A549 (cell line): ENCODE results near the gene TMPRSS7. TPM values are rescaled to one million over a fixed set of nuclear protein-coding genes. Genes with fewer than 3 reads are reported as not detected.

Source experiments
- ATAC-seq, 2 experiments: fragments of 200-7000 bp in 1 of 2; fragments of >200 bp in 1 of 2; cut with Nextera tagmentation in 1 of 2; cut with Tn5 transposase in 1 of 2; 3 replicates each; pipeline versions ENCODE4 v1.8.0 to v1.9.1; 2018 to 2020; ENCODE audit warnings: mild to moderate bottlenecking in 1 of 2, moderate library complexity in 1 of 2
- CTCF ChIA-PET: fragments of 300-600 bp; sonication (Branson Sonifier 250); formaldehyde crosslinking; extraction: SDS; loops from one replicate; lab custom pipeline; 2021; ENCODE audit warnings: antibody characterized with exemption, inconsistent platforms; lab: Yijun Ruan, JAX
- POLR2A ChIA-PET: fragments of 350-600 bp; formaldehyde crosslinking; extraction: SDS; loops from one replicate; lab custom pipeline; 2021; ENCODE audit warnings: antibody characterized with exemption, inconsistent platforms; lab: Yijun Ruan, JAX
- DNase-seq, 2 experiments: peaks; one replicate each; pipeline versions ENCODE4 v3.0.0 to v3.0.0-alpha.2; 2011 to 2016; ENCODE audit warnings: low read depth in 1 of 2, low spot score in 1 of 2
- FAIRE-seq: peaks from 2 replicates; lab custom pipeline; 2011; peaks lifted over from hg19 to GRCh38; lab: Jason Lieb, UNC
- H3K27ac ChIP-seq, 2 experiments: fragments of >200 bp; sonication (Bioruptor Twin); formaldehyde crosslinking; 3 replicates each; pipeline ENCODE4 v1.5.1; 2016 to 2017
- H3K4me1 ChIP-seq: fragments of >200 bp; sonication (Bioruptor Twin); formaldehyde crosslinking; 3 replicates; pipeline ENCODE4 v1.6.1; 2016
- H3K4me2 ChIP-seq: fragments of >200 bp; sonication (Bioruptor Twin); formaldehyde crosslinking; 3 replicates; pipeline ENCODE4 v1.6.1; 2016
- H3K4me3 ChIP-seq: fragments of >200 bp; sonication (Bioruptor Twin); formaldehyde crosslinking; 3 replicates; pipeline ENCODE4 v1.5.1; 2016
- H3K9me3 ChIP-seq: fragments of >200 bp; sonication (Bioruptor Twin); formaldehyde crosslinking; 3 replicates; pipeline ENCODE4 v1.6.1; 2016
- BHLHE40 ChIP-seq: IDR thresholded peaks from 2 replicates; pipeline ENCODE4 v1.6.1; 2012; ENCODE audit warnings: low read depth, low read length, inconsistent platforms
- CBX8 ChIP-seq: fragments of 200-600 bp; sonication (generic); IDR thresholded peaks from 2 replicates; pipeline ENCODE4 v1.6.1; 2016
- CEBPB ChIP-seq, 2 experiments: fragments of >200 bp in 1 of 2; sonication (Bioruptor Twin) in 1 of 2; formaldehyde crosslinking in 1 of 2; IDR thresholded peaks; 2 replicates each; pipeline ENCODE4 v1.6.1; 2012 to 2016
- CHD2 ChIP-seq: fragments of 150-350 bp; IDR thresholded peaks from 2 replicates; pipeline ENCODE4 v1.6.1; 2014; ENCODE audit warnings: low read length; ENCODE audit not compliant: partially characterized antibody
- EHF ChIP-seq: fragments of 250-450 bp; sonication (Bioruptor Pico); IDR thresholded peaks from 2 replicates; pipeline ENCODE4 v1.5.0; 2020; ENCODE audit warnings: mild to moderate bottlenecking
- EHMT2 ChIP-seq: fragments of 200-600 bp; sonication (generic); IDR thresholded peaks from 2 replicates; pipeline ENCODE4 v1.6.1; 2016; ENCODE audit warnings: antibody characterized with exemption, low read depth, mild to moderate bottlenecking, moderate library complexity
- EP300 ChIP-seq, 2 experiments: fragments of >200 bp; sonication (Bioruptor Twin); formaldehyde crosslinking; IDR thresholded peaks; 2 replicates in 1 of 2; 3 replicates in 1 of 2; pipeline ENCODE4 v1.6.1; 2016 to 2017
- FOSB ChIP-seq: fragments of 250-450 bp; sonication (Bioruptor Pico); IDR thresholded peaks from 2 replicates; pipeline ENCODE4 v1.5.0; 2020; ENCODE audit warnings: mild to moderate bottlenecking, moderate library complexity
- FOSL2 ChIP-seq, 2 experiments: fragments of 450-650 bp in 1 of 2; fragments of >200 bp in 1 of 2; sonication (Bioruptor Twin) in 1 of 2; formaldehyde crosslinking; IDR thresholded peaks; 2 replicates each; pipeline versions ENCODE4 v1.5.0 to v1.6.1; 2016 to 2020; ENCODE audit warnings: mild to moderate bottlenecking in 1 of 2, moderate library complexity in 1 of 2
- FOXS1 ChIP-seq: fragments of 250-450 bp; sonication (Bioruptor Pico); IDR thresholded peaks from 2 replicates; pipeline ENCODE4 v1.5.0; 2020; ENCODE audit warnings: mild to moderate bottlenecking, moderate library complexity
- HOXB5 ChIP-seq: fragments of 250-450 bp; sonication (Bioruptor Pico); IDR thresholded peaks from 2 replicates; pipeline ENCODE4 v1.5.0; 2020; ENCODE audit warnings: mild to moderate bottlenecking, moderate library complexity
- JUN ChIP-seq, 2 experiments: fragments of >200 bp; sonication (Bioruptor Twin); formaldehyde crosslinking; IDR thresholded peaks; 2 replicates in 1 of 2; 3 replicates in 1 of 2; pipeline ENCODE4 v1.6.1; 2016 to 2017
- KDM5A ChIP-seq: fragments of 200-600 bp; sonication (generic); IDR thresholded peaks from 2 replicates; pipeline ENCODE4 v1.6.1; 2016; ENCODE audit warnings: antibody characterized with exemption, mild to moderate bottlenecking
- MAZ ChIP-seq: fragments of 150-350 bp; IDR thresholded peaks from 2 replicates; pipeline ENCODE4 v1.6.1; 2014; ENCODE audit warnings: antibody characterized with exemption, low read depth, low read length, borderline replicate concordance
- MYC ChIP-seq: IDR thresholded peaks from 2 replicates; pipeline ENCODE4 v1.6.1; 2012; ENCODE audit warnings: mild to moderate bottlenecking, inconsistent platforms, low read length, improper control_type of control experiment, borderline replicate concordance
- NPAS2 ChIP-seq: fragments of 250-450 bp; sonication (Bioruptor Pico); IDR thresholded peaks from 2 replicates; pipeline ENCODE4 v1.8.0; 2022; ENCODE audit warnings: mild to moderate bottlenecking, moderate library complexity, borderline replicate concordance
- PHF8 ChIP-seq: fragments of 200-600 bp; sonication (generic); IDR thresholded peaks from 2 replicates; pipeline ENCODE4 v1.6.1; 2016; ENCODE audit warnings: low read depth, mild to moderate bottlenecking, antibody characterized with exemption, moderate library complexity, borderline replicate concordance
- RCOR1 ChIP-seq: fragments of 150-350 bp; IDR thresholded peaks from 2 replicates; pipeline ENCODE4 v1.6.1; 2014; ENCODE audit warnings: antibody characterized with exemption, low read length, low read depth
- RNF2 ChIP-seq: fragments of 200-600 bp; sonication (generic); IDR thresholded peaks from 2 replicates; pipeline ENCODE4 v1.6.1; 2016; ENCODE audit warnings: low read depth, mild to moderate bottlenecking, antibody characterized with exemption, moderate library complexity, borderline replicate concordance
- SMC3 ChIP-seq: fragments of >200 bp; sonication (Bioruptor Twin); formaldehyde crosslinking; IDR thresholded peaks from 3 replicates; pipeline ENCODE4 v1.6.1; 2018; ENCODE audit warnings: inconsistent platforms
- SREBF2 ChIP-seq: fragments of 450-650 bp; IDR thresholded peaks from 2 replicates; pipeline ENCODE4 v1.6.1; 2014; ENCODE audit warnings: mild to moderate bottlenecking, moderate library complexity
- TFCP2L1 ChIP-seq: fragments of 250-450 bp; sonication (Bioruptor Pico); IDR thresholded peaks from 2 replicates; pipeline ENCODE4 v1.5.0; 2021; ENCODE audit warnings: mild to moderate bottlenecking
- ZSCAN20 ChIP-seq: fragments of 250-450 bp; sonication (Bioruptor Pico); IDR thresholded peaks from 2 replicates; pipeline ENCODE4 v1.8.0; 2022; ENCODE audit warnings: mild to moderate bottlenecking, moderate library complexity
- WGBS: methylation state at CpG from one replicate; pipeline ENCODE4 v1.1.6; 2017; ENCODE audit errors: missing lambda C conversion rate; 5-methylcytosine and 5-hydroxymethylcytosine counted together
- polyA plus RNA-seq, 4 experiments: library from polyadenylated mRNA; depleted of rRNA in 3 of 4; stranded (reverse); fragments of >200 nt; fragmentation: RNase III in 1 of 4; extraction: RNeasy Plus Mini Kit Qiagen cat#74134 plus additional on column Dnase treatment in 1 of 4; gene quantifications; 2 replicates in 3 of 4; 3 replicates in 1 of 4; pipeline ENCODE4 v1.2.3, GENCODE V29; 2011 to 2017
- TF ChIP-seq, protein P1 (sequence below): fragments of 150-350 bp; IDR thresholded peaks from 2 replicates; pipeline ENCODE4 v1.6.1; 2014; ENCODE audit warnings: low read depth, mild to moderate bottlenecking, low read length
- TF ChIP-seq, protein P2 (sequence below): fragments of >200 bp; sonication (Bioruptor Twin); formaldehyde crosslinking; IDR thresholded peaks from 2 replicates; pipeline ENCODE4 v1.6.1; 2016
- TF ChIP-seq, protein P3 (sequence below): fragments of 250-450 bp; sonication (Bioruptor Pico); IDR thresholded peaks from 2 replicates; pipeline ENCODE4 v1.5.0; 2020; ENCODE audit warnings: low read depth, mild to moderate bottlenecking, moderate library complexity
- TF ChIP-seq, protein P4 (sequence below): IDR thresholded peaks from 2 replicates; pipeline ENCODE4 v1.6.1; 2012
- TF ChIP-seq, protein P5 (sequence below): fragments of >200 bp; sonication (Bioruptor Twin); formaldehyde crosslinking; IDR thresholded peaks from 3 replicates; pipeline ENCODE4 v1.5.1; 2016

TMPRSS7 gene
- polyA plus RNA-seq, 2 of the 4 experiments (the other 2 are of a cell fraction), result 0.04 to 0.09 TPM

DNA sequence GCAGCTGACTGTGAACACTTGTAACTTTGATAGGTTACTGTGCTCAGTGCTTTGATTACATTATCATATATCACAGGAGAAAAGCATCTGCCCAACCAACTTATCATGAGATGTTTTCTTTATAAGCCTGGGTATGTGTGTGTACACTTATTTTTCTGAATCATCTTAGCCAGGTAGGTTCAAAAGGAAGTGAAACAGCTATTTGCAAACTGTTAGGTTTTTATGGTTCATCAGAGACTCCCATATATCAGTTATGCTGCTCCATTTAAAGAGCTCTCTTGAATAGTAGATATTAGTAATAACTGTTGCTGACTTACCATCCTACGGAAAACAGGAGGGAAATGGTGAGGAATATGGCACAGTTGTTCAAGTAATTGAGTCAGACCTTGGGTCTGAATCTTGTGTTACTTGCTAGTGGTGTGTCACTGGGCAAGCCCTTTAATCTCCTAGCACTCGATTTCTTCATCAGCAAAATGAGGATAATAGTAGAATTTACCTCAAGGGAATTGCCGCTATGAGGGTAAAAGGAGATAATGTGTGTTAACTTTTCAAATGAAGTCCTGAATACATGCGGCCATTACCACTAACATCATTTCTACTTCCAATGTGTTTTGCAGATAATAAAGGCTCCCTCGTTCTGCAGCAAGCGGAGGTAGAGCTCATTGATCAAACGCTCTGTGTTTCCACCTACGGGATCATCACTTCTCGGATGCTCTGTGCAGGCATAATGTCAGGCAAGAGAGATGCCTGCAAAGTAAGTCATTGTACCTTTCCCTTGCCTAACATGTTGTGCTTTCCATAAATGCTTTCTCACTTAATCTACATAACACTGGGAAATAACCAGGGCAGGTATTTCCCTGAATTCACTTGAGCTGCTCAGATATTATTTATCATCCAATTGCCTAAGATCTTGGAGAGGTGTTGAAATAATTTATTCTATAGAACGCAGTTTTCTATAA is 43.9 kb downstream of the TMPRSS7 start:
- no peak overlapping the region for H3K4me3 ChIP-seq
- peaks cover 24% of the 10 kb centered on the region for H3K4me1 ChIP-seq
- ChIA-PET CTCF (interaction anchor here (1.0 to 1.3 kb wide), 2 partner anchors 12 to 35 kb away, joined by 3 to 4 read pairs; no protein-coding TSS in a partner anchor), POLR2A (no interaction called here)
- H3K9me3 ChIP-seq, result no peaks in the 10 kb centered on the region
- peak overlapping the region in 1 of 2 experiments; percentile 31; a peak in 2 of 6 replicates for H3K27ac ChIP-seq
- no peak for DNase-seq
- FAIRE-seq, result no peak
- H3K4me2 ChIP-seq, result no peak overlapping the region
- TF ChIP-seq MYC (no peak), ZSCAN20 (no peak), SREBF2 (no peak), KDM5A (no peak), PHF8 (no peak), FOSB (CRISPR knock-in tag) (no peak), CHD2 (no peak), RCOR1 (no peak), EHMT2 (no peak), EP300 (IDR thresholded peaks at IDR 0.05) (no peak), HOXB5 (CRISPR knock-in tag) (no peak), TFCP2L1 (CRISPR knock-in tag) (no peak), JUN (IDR thresholded peaks at IDR 0.05) (no peak), FOSL2 (IDR thresholded peaks at IDR 0.05) (no peak), FOSL2 (CRISPR knock-in tag; IDR thresholded peaks at IDR 0.05) (no peak)
- TF ChIP-seq, protein P1, sequence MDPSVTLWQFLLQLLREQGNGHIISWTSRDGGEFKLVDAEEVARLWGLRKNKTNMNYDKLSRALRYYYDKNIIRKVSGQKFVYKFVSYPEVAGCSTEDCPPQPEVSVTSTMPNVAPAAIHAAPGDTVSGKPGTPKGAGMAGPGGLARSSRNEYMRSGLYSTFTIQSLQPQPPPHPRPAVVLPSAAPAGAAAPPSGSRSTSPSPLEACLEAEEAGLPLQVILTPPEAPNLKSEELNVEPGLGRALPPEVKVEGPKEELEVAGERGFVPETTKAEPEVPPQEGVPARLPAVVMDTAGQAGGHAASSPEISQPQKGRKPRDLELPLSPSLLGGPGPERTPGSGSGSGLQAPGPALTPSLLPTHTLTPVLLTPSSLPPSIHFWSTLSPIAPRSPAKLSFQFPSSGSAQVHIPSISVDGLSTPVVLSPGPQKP, result no peak
- no peak for ATAC-seq
- WGBS, result 79% methylated on average over 10 of the region's 10 CpGs

DNA sequence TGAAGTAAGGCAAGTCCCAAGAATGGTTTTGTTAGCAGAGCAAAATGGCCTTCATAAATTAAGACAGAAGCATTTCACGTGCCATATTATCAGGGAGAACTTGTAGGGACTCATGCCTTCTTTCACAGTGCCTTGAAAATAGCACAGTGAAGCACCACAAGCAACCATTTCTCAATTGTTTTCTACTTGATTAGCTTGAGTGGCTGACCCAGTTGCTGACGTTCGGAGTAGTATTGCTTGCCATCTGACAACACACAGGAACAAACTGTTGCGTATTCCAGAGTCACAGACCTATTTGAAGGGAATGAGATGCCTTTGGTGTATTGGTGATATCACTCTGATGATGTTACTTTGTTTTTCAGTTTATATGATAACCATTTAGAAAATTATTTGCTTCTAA is 48.7 kb downstream of the TMPRSS7 start:
- POLR2A ChIA-PET, result no interaction called here
- Histone ChIP-seq H3K27ac (no peak overlapping the region), H3K9me3 (no peaks in the 10 kb centered on the region), H3K4me1 (peaks cover 27% of the 10 kb centered on the region), H3K4me2 (no peak overlapping the region), H3K4me3 (no peak overlapping the region)
- ATAC-seq (no peak), DNase-seq (no peak), FAIRE-seq (no peak)
- WGBS, result 93% methylated on average over 4 of the region's 4 CpGs
- TF ChIP-seq RCOR1 (no peak), EHMT2 (no peak), MAZ (no peak), SREBF2 (no peak), RNF2 (no peak), SMC3 (no peak), ZSCAN20 (no peak), EHF (CRISPR knock-in tag) (no peak), CBX8 (no peak), CEBPB (IDR thresholded peaks at IDR 0.05) (no peak), BHLHE40 (no peak), CHD2 (no peak), NPAS2 (CRISPR knock-in tag) (no peak), PHF8 (no peak), FOXS1 (CRISPR knock-in tag) (no peak), JUN (IDR thresholded peaks at IDR 0.05) (no peak)
- TF ChIP-seq, protein P2, sequence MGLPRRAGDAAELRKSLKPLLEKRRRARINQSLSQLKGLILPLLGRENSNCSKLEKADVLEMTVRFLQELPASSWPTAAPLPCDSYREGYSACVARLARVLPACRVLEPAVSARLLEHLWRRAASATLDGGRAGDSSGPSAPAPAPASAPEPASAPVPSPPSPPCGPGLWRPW, result no peak
- TF ChIP-seq, protein P3, sequence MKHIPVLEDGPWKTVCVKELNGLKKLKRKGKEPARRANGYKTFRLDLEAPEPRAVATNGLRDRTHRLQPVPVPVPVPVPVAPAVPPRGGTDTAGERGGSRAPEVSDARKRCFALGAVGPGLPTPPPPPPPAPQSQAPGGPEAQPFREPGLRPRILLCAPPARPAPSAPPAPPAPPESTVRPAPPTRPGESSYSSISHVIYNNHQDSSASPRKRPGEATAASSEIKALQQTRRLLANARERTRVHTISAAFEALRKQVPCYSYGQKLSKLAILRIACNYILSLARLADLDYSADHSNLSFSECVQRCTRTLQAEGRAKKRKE (CRISPR knock-in tag), result no peak
- TF ChIP-seq, protein P4, sequence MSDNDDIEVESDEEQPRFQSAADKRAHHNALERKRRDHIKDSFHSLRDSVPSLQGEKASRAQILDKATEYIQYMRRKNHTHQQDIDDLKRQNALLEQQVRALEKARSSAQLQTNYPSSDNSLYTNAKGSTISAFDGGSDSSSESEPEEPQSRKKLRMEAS, result no peak
- TF ChIP-seq, protein P5, sequence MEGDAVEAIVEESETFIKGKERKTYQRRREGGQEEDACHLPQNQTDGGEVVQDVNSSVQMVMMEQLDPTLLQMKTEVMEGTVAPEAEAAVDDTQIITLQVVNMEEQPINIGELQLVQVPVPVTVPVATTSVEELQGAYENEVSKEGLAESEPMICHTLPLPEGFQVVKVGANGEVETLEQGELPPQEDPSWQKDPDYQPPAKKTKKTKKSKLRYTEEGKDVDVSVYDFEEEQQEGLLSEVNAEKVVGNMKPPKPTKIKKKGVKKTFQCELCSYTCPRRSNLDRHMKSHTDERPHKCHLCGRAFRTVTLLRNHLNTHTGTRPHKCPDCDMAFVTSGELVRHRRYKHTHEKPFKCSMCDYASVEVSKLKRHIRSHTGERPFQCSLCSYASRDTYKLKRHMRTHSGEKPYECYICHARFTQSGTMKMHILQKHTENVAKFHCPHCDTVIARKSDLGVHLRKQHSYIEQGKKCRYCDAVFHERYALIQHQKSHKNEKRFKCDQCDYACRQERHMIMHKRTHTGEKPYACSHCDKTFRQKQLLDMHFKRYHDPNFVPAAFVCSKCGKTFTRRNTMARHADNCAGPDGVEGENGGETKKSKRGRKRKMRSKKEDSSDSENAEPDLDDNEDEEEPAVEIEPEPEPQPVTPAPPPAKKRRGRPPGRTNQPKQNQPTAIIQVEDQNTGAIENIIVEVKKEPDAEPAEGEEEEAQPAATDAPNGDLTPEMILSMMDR, result no peak
- CTCF ChIA-PET, result no interaction called here
